AG04449 (cell line): ENCODE measurements around the gene TLCD1.

ENCODE experiments used
- CTCF ChIA-PET: fragments of 350-600 bp; formaldehyde crosslinking; extraction: SDS; loops from one replicate; lab custom pipeline; 2021; ENCODE audit warnings: antibody characterized with exemption; lab: Yijun Ruan, JAX
- POLR2A ChIA-PET: fragments of 400-600, 350-600 bp; formaldehyde crosslinking; extraction: SDS; loops from one replicate; lab custom pipeline; 2020; ENCODE audit warnings: antibody characterized with exemption, inconsistent platforms; lab: Yijun Ruan, JAX
- DNase-seq: peaks from one replicate; pipeline ENCODE4 v3.0.0-alpha.2; 2010; ENCODE audit warnings: low read depth, low spot score
- H3K4me3 ChIP-seq: 2 replicates; pipeline ENCODE4 v1.5.1; 2011; ENCODE audit warnings: low read depth, mild to moderate bottlenecking, control low read depth, low read length
- TF ChIP-seq, protein P1 (sequence below): IDR thresholded peaks from one replicate; pipeline ENCODE4 v1.5.1; 2011; ENCODE audit warnings: mild to moderate bottlenecking, moderate library complexity, low read length, control low read depth, inconsistent platforms; ENCODE audit not compliant: insufficient read depth; ENCODE audit errors: missing control alignments

TLCD1 gene

DNA sequence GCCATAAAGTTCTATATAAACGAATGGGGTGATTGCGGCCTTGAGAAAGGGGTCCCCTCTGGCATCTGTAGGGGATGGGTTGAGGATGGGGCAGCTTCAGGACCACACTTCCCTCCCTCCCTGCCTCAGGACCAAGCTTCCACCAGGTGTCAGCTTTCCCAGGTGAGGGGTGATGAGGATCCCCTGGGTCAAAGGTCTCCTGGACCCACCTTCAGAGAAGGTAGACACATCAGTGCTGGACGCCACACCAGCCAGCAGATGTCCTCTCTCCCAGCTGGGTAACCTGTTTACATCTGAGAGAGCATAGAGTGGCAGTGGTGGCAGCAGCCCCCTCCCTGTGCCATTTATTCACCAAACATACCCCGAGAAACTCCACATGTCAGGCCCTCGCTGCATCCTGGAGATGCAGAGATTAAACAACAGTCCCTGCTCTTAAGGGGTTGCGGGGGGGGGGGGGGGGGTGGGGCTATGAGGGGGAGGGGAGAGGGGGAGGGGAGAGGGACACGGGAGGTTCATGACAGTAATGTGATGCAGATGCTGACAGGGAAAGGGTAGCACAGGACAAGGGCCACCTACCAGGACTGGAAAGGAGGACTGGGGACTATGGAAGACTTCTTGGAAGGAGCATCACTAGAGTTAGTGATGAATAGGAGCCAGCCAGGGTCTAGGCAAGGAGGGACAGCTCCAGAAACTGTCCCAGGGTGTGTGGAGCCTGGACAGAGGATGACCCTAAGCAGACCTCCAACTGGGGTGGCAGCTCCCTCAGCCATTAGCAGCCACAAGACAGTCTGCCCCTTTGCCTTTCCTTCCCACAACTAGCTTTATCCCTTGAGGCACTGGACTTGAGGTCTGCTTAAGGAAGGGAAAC lies 19.3 kb downstream of the TLCD1 start:
- H3K4me3 ChIP-seq = no peak overlapping the region
- TF ChIP-seq, protein P1, sequence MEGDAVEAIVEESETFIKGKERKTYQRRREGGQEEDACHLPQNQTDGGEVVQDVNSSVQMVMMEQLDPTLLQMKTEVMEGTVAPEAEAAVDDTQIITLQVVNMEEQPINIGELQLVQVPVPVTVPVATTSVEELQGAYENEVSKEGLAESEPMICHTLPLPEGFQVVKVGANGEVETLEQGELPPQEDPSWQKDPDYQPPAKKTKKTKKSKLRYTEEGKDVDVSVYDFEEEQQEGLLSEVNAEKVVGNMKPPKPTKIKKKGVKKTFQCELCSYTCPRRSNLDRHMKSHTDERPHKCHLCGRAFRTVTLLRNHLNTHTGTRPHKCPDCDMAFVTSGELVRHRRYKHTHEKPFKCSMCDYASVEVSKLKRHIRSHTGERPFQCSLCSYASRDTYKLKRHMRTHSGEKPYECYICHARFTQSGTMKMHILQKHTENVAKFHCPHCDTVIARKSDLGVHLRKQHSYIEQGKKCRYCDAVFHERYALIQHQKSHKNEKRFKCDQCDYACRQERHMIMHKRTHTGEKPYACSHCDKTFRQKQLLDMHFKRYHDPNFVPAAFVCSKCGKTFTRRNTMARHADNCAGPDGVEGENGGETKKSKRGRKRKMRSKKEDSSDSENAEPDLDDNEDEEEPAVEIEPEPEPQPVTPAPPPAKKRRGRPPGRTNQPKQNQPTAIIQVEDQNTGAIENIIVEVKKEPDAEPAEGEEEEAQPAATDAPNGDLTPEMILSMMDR = no peak
- CTCF ChIA-PET = interaction anchor here (1.5 kb wide), 1 partner anchor 16 kb away, joined by 3 read pairs; no protein-coding TSS in a partner anchor
- POLR2A ChIA-PET = interaction anchor here (0.9 to 1.2 kb wide), 2 partner anchors 11 to 12 kb away, joined by 3 read pairs; no protein-coding TSS in a partner anchor
- DNase-seq = no peak

DNA sequence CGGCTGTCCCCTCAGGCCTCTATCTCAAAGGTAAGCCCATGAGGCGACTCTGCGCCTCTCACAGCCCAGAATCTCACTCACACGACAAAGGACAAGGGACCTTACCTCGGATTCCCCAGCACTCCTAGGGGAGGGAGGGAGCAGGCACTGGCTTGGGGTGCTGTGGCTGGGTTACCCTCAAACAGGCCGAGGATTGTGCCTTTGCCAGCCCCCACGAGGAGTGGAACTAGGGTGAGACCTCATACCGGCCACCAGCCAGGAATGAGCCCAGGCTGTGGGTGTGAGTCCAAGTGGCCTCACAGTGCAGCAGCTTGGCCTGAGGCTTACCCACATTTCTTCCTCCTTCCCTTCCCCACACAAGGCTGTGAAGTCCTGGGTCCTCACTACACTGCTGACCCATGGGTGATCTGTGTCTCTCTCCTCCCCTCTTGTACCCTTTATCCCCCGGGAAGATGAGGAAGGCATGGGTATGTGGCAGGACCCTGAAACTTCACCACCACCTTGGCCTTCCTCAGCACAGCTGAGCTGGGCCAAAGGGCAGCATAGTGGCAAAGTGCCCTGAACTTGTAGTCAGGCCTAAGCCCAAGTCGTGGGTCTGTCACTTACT lies 20.2 kb downstream of the TLCD1 start:
- TF ChIP-seq, protein P1 = no peak
- ChIA-PET CTCF (interaction anchor here (1.5 kb wide), 1 partner anchor 15 kb away, joined by 3 read pairs; no protein-coding TSS in a partner anchor), POLR2A (no interaction called here)
- H3K4me3 ChIP-seq = no peak overlapping the region
- DNase-seq = no peak

DNA sequence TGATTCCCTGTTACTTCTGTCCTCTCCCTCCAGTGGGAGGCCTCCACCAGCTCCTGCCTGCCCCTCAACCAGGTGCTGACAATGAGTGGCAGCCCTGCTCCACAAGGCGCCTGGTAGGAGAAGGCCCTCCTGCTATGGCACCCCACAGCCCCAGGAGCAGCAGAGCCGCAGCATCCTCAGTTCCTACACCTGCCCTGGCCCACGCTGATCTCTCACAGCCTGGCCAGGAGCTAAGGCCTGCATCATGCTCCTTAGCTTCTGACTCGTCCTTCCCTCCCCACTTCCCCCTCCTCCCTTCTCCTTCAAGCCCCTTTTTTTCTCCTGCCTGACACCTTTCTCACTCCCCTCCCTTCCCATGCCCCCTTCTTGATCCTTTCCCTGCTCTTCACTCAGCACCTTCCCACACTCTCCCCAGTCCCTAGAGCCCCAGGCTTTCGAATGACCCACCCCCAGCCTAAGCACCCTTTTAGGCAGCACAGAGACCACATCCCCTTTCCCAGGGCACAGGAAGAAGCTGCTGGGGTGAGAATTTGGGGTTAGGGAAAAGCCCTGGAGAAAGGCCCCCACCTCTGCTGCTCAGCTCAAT lies 20.9 kb downstream of the TLCD1 start:
- H3K4me3 ChIP-seq = no peak overlapping the region
- ChIA-PET POLR2A (no interaction called here), CTCF (interaction anchor here (1.5 kb wide), 1 partner anchor 14 kb away, joined by 3 read pairs; no protein-coding TSS in a partner anchor)
- TF ChIP-seq, protein P1 = no peak
- no peak for DNase-seq

DNA sequence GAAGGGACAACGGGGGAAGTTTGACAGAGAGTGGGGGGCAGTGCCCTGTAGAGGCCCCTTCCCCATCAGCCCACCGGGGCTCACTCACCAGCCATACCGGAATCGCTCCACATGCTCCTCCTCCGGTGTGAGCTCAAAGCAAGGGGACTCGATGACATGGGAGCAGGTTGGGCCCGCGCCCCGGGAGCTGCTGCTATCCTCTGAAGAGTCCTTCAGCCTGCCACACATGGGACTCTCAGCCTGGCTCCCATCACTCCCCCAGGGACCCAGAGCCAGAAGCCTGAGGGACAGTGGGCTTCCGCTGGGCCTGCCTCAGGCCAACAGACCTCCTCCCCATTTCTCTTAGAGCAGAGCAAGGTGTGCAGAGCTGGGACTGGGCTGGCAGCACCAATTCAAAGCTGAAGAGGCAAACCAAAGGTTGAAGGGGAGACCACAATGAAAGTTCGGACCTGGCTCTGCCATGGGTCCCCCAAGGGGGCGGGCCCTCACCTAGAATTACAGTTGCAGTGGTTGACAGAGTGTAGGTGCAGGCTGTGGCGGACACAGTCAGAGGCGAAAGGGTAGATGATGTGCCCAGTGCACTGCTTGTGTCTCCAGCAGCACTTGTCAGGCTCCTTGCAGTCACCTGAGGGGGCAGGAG lies 21.7 kb downstream of the TLCD1 start:
- DNase-seq = no peak
- CTCF ChIA-PET = interaction anchor here (0.5 kb wide), 1 partner anchor 23 kb away, joined by 3 read pairs; no protein-coding TSS in a partner anchor
- POLR2A ChIA-PET = no interaction called here
- TF ChIP-seq, protein P1 = no peak
- H3K4me3 ChIP-seq = no peak overlapping the region

DNA sequence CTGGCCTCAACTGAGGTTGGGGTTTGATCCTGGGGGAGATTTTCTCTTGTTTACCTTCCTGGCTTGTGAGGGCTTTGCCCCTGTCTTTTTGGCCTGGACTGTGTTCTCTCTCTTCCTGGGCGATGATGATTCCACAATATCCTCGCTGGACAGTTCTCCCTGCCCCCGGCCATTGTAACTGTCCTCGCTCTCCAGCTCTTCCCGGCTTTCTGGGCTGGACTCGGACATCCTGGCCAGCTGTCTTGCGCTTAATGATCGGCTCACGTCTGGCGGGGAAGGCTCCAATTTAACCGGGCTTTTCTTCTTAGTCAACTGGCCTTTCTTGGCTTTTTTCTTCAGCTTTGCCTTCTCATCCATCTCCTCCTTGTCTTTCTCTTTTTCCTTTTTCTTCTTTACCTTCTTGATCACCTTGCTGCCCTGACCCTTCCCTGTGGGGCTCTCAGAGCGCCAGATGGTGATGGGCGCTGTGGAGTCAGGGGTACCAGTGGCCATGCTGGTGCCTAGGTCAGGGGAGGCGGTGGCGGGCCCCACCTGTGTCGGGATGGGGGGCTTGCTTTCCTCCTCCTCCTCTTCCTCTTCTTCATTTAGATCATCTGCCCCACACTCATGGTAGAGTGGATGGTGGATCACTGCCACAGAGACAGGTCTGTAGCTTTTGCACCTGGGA lies 22.3 kb downstream of the TLCD1 start:
- CTCF ChIA-PET = interaction anchor here (0.5 kb wide), 1 partner anchor 22 kb away, joined by 3 read pairs; no protein-coding TSS in a partner anchor
- POLR2A ChIA-PET = interaction anchor here (1.6 kb wide), 1 partner anchor 8 kb away, joined by 7 read pairs; the partner anchor contains the start of gene PROCA1
- no peak overlapping the region for H3K4me3 ChIP-seq
- DNase-seq = no peak
- TF ChIP-seq, protein P1 = no peak
